Kidney (tissue), 14 donors: ENCODE data around the gene HHAT. TPM values are rescaled to one million over a fixed set of nuclear protein-coding genes. Genes with fewer than 3 reads are reported as not detected.
A peak's percentile ranks its signal among the peaks of the same experiment; 100 is the strongest.

Experiments used
- DNase-seq, 5 donors: peaks; one replicate each; pipeline ENCODE4 v3.0.0-alpha.2; 2013 to 2020
- FAIRE-seq: peaks from 2 replicates; lab custom pipeline; 2012; peaks lifted over from hg19 to GRCh38; lab: Jason Lieb, UNC
- H3K27ac ChIP-seq, 2 donors: one replicate each; pipeline ENCODE4 v1.7.0; 2013; ENCODE audit warnings: low read depth in 2 of 2, low read length in 2 of 2, inconsistent platforms in 1 of 2
- H3K27me3 ChIP-seq: one replicate; pipeline ENCODE4 v1.7.1; 2013; ENCODE audit warnings: low read length, inconsistent platforms; ENCODE audit not compliant: control insufficient read depth, insufficient read depth
- H3K36me3 ChIP-seq, 3 donors: one replicate each; pipeline versions ENCODE4 v1.7.0 to v1.7.1; 2013; ENCODE audit warnings: low read length in 3 of 3, control low read depth in 1 of 3, inconsistent platforms in 1 of 3; ENCODE audit not compliant: insufficient read depth in 3 of 3, control insufficient read depth in 2 of 3
- H3K4me1 ChIP-seq, 3 donors: one replicate each; pipeline versions ENCODE4 v1.7.0 to v1.7.1; 2013; ENCODE audit warnings: low read length in 3 of 3, inconsistent platforms in 1 of 3, low read depth in 1 of 3; ENCODE audit not compliant: control insufficient read depth in 2 of 3, insufficient read depth in 2 of 3
- H3K4me3 ChIP-seq, 3 donors: one replicate each; pipeline versions ENCODE4 v1.7.0 to v1.8.1; 2013; ENCODE audit warnings: low read length in 3 of 3, control low read depth in 1 of 3, inconsistent platforms in 1 of 3
- H3K9ac ChIP-seq, 3 donors: one replicate each; pipeline versions ENCODE4 v1.7.0 to v1.7.1; 2013; ENCODE audit warnings: low read length in 3 of 3, control low read depth in 1 of 3, inconsistent platforms in 1 of 3
- H3K9me3 ChIP-seq, 3 donors: one replicate each; pipeline versions ENCODE4 v1.7.0 to v1.7.1; 2013; ENCODE audit warnings: low read length in 3 of 3, control low read depth in 1 of 3, inconsistent platforms in 1 of 3; ENCODE audit not compliant: control insufficient read depth in 2 of 3, insufficient read depth in 1 of 3
- intact Hi-C: fragments of 100-400 bp; cut with DNase I; formaldehyde crosslinking; loops from one replicate; pipeline ENCODE4 v1.11.1; 2022
- polyA plus RNA-seq: library from polyadenylated mRNA; stranded (reverse); fragments of 350-450 nt; fragmentation: Illumina TruSeq; extraction: RNeasy Lipid Tissue Mini Kit (QIAGEN cat#74804); gene quantifications from one replicate; pipeline ENCODE4 v1.2.3, GENCODE V29; 2014; ENCODE audit warnings: low read depth, low replicate concordance; ENCODE audit not compliant: insufficient read depth
- total RNA-seq: library from RNA; stranded (reverse); fragmentation: NEBNext Ultra II Directional; extraction: Animal tissue kit (Norgen Biotek cat#: 25700); gene quantifications from one replicate; pipeline ENCODE4 v1.2.1, GENCODE V29; 2021
- TF ChIP-seq, protein P1 (sequence below): IDR thresholded peaks from 3 replicates; pipeline ENCODE4 v1.5.1; 2012; ENCODE audit warnings: mild to moderate bottlenecking, moderate library complexity, borderline replicate concordance; ENCODE audit not compliant: insufficient read depth; ENCODE audit errors: extremely low read depth
- donor health status: control.
- donor health status: control.
- donor health status: control.
- donor health status: control.
- donor health status: control.
- donor health status: DM: yes; HTN: yes; CAD: no.
- donor health status: Normal renal cell carcinoma (clear cell type).

Gene HHAT
- total and polyA plus RNA-seq, 2 donors from 2014 or later = 5.5 to 9.7 TPM

DNA sequence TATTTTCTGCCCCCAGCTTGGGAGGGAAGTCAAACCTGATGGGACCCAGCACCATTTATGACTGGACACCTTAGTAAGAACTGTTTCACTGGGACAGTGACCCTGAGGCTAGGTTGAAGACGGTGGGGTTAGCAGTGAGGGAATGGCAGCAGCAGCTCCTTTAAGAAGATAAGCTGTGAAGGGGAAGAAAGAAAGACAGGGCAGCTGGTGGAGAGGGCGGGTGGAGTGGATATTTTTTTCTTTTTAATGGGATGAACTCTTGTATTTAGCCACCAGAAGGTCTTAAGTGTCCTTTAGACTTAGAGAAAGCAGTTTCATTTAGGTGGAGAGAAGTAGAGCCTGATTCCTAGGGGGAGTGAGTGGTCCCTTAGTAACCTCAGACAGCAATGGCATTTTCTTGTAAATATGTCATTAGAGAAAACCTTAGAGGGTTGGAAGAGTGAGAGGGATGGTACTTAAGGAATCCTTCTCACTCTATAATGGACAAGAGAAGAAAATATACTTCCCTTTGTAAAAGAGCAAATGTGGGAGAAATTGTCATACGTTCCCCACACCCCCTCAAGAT, 187.5 kb downstream of the HHAT start:
- no peak for FAIRE-seq
- no peaks in the 10 kb centered on the region for H3K36me3 ChIP-seq
- intact Hi-C loops = no loop called here

DNA sequence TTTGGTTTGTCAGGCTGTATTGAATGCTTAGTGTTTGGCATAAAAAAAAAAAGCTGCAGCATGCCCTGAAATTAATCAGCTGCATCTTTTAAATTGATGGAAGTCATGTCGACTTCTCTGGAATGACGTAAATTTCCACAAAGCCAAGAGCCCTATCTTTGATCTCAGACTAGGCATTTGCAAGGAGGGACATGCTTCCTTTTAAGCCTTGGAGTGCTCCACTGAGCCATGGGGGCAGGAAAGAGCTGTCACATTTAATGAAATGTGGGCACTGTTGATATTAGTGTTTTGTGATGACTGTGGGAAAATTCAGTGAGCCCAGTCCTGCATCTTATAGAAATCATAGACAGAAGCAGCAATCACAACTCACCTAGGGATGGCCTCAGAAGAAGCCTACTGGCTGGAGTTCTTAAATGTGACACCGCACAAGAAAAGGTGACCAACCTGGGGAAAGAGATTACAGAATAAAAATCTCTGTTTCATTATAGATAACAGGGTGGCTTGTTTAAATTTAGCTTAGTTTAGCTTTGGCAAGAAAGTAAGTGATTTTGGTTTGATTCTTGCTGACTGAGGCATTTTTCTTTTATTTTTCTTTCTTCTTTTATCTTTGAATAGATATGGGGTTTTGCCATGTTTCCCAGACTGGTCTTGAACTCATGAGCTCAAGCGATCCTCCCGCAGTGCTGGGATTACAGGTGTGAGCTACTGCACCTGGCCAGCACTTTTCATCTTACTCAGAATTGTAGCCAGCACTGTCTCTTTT, 188.2 kb downstream of the HHAT start:
- TF ChIP-seq, protein P1, sequence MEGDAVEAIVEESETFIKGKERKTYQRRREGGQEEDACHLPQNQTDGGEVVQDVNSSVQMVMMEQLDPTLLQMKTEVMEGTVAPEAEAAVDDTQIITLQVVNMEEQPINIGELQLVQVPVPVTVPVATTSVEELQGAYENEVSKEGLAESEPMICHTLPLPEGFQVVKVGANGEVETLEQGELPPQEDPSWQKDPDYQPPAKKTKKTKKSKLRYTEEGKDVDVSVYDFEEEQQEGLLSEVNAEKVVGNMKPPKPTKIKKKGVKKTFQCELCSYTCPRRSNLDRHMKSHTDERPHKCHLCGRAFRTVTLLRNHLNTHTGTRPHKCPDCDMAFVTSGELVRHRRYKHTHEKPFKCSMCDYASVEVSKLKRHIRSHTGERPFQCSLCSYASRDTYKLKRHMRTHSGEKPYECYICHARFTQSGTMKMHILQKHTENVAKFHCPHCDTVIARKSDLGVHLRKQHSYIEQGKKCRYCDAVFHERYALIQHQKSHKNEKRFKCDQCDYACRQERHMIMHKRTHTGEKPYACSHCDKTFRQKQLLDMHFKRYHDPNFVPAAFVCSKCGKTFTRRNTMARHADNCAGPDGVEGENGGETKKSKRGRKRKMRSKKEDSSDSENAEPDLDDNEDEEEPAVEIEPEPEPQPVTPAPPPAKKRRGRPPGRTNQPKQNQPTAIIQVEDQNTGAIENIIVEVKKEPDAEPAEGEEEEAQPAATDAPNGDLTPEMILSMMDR = no peak
- Histone ChIP-seq H3K9ac (no peak overlapping the region), H3K27ac (no peak overlapping the region), H3K36me3 (no peaks in the 10 kb centered on the region), H3K4me1 (no peaks in the 10 kb centered on the region), H3K27me3 (no peaks in the 10 kb centered on the region), H3K4me3 (no peak overlapping the region), H3K9me3 (no peaks in the 10 kb centered on the region)
- intact Hi-C loops = no loop called here
- FAIRE-seq (no peak), DNase-seq (peak in 3 of 5 donors; percentile 26 to 68 (median 64))

More for the DNA sequence above, 187.5 kb downstream of the HHAT start:
- Histone ChIP-seq H3K9ac (no peak overlapping the region), H3K4me3 (no peak overlapping the region), H3K27ac (no peak overlapping the region), H3K27me3 (no peaks in the 10 kb centered on the region), H3K9me3 (no peaks in the 10 kb centered on the region), H3K4me1 (no peaks in the 10 kb centered on the region)
- DNase-seq = peak in 2 of 5 donors; percentile 25 to 30
- TF ChIP-seq, protein P1 = no peak

DNA sequence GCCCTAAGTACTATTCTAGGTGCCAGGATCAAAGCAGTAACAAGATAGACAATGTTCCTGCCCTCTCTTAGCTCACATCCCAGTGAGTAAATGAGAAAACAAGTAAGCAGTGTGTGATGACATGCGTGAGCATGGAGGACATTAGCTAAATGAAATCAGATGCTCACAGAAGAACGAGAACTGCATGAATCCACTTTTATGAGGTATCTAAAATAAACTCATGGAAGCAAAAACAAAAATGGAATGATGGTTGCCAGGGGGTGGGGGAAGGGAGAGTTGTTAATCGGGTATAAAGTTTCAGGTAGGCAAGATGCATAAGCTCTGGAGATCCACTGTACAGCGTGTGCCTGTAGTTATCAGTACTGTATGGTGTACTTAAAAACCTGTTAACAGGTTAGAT, 195.1 kb downstream of the HHAT start:
- H3K27ac ChIP-seq = no peak overlapping the region
- no peaks in the 10 kb centered on the region for H3K27me3 ChIP-seq
- no peak for DNase-seq
- intact Hi-C loops = no loop called here
- no peaks in the 10 kb centered on the region for H3K9me3 ChIP-seq
- FAIRE-seq = no peak
- no peak overlapping the region for H3K9ac ChIP-seq
- TF ChIP-seq, protein P1 = no peak
- H3K4me3 ChIP-seq = no peak overlapping the region
- H3K36me3 ChIP-seq = no peaks in the 10 kb centered on the region
- H3K4me1 ChIP-seq = no peaks in the 10 kb centered on the region
